ENCODE data around the gene HOXD3.

The HOXD3 gene

GRCh38 chr2:176135035-176135440, 22.1 kb upstream of the HOXD3 start:
- DNase-seq: no peak

GRCh38 chr2:176136374-176137251, 20.5 kb upstream of the HOXD3 start:
- DNase-seq: no peak

- no peak for DNase-seq
Observed at GRCh38 chr2:176137252-176137580, 19.9 kb upstream of the HOXD3 start.

- DNase-seq: no peak
Observed at GRCh38 chr2:176137906-176138305, 19.2 kb upstream of the HOXD3 start.

- no peak for DNase-seq
Observed at GRCh38 chr2:176138526-176138922, 18.6 kb upstream of the HOXD3 start.

GRCh38 chr2:176138923-176139660, 18.0 kb upstream of the HOXD3 start:
- DNase-seq: no peak

- no peak for DNase-seq
Observed at GRCh38 chr2:176139661-176140512, 17.2 kb upstream of the HOXD3 start.

- DNase-seq: peak; percentile 53
Observed at GRCh38 chr2:176140513-176141317, 16.4 kb upstream of the HOXD3 start.

- no peak for DNase-seq
Observed at GRCh38 chr2:176142281-176142680, 14.8 kb upstream of the HOXD3 start.

GRCh38 chr2:176145085-176145969, 11.8 kb upstream of the HOXD3 start:
- no peak for DNase-seq

GRCh38 chr2:176146101-176146500, 11.0 kb upstream of the HOXD3 start:
- DNase-seq: no peak

- no peak for DNase-seq
Observed at GRCh38 chr2:176146645-176147044, 10.5 kb upstream of the HOXD3 start.

- no peak for DNase-seq
Observed at GRCh38 chr2:176147210-176147799, 9.8 kb upstream of the HOXD3 start.

GRCh38 chr2:176147800-176148496, 9.2 kb upstream of the HOXD3 start:
- DNase-seq: no peak

GRCh38 chr2:176148751-176149421, 8.2 kb upstream of the HOXD3 start:
- DNase-seq: no peak

GRCh38 chr2:176149481-176149938, 7.6 kb upstream of the HOXD3 start:
- no peak for DNase-seq

GRCh38 chr2:176149939-176150583, 7.0 kb upstream of the HOXD3 start:
- no peak for DNase-seq

GRCh38 chr2:176150584-176151441, 6.3 kb upstream of the HOXD3 start:
- DNase-seq: no peak

Data from stimulated activated CD4-positive, alpha-beta T cell treated with anti-CD3 and anti-CD28 coated beads, Interleukin-4, amount 100 ng/mL, for 24 hours (primary cell).